ENCODE data around the gene SLC9A3.

The SLC9A3 gene

DNA sequence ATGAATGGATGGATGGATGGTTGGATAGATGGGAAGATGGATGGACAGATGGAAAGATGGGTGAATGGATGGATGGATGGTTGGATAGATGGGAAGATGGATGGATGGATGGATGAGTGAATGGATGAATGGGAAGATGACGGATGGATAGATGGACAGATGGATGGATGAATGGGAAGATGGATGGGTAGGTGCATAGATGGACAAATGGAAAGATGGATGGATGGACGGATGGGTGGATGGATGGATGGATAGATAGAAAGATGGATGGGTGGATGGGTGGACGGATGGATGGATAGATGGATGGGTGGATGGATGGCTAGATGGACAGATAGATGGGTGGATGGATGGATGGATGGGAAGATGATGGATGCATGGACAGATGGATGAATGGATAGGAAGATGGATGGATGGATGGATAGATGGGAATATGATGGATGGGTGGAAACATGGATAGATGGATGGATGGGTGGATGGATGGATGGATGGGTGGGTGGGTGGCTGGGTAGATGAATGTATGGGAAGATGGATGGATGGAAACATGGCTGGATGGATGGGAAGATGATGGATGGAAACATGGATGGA, 97.8 kb downstream of the SLC9A3 start (continued):
- TF ChIP-seq ZFP3 (tag by site-specific recombination; IDR thresholded peaks at IDR 0.05; ENCODE audit: low read depth) (no peak), ZSCAN23 (tag by site-specific recombination; IDR thresholded peaks at IDR 0.05) (no peak), SCRT2 (tag by site-specific recombination; IDR thresholded peaks at IDR 0.05) (no peak), SP2 (tag by site-specific recombination; IDR thresholded peaks at IDR 0.05) (no peak), ZNF654 (tag by site-specific recombination; IDR thresholded peaks at IDR 0.05; ENCODE audit: low read depth) (no peak), ZNF426 (tag by site-specific recombination; IDR thresholded peaks at IDR 0.05) (no peak), ZNF140 (tag by site-specific recombination; IDR thresholded peaks at IDR 0.05) (no peak), ZNF670 (tag by site-specific recombination; IDR thresholded peaks at IDR 0.05; ENCODE audit: low read depth) (0 out of 2 replicates have a peak, but pooled peaks have one; percentile 45), ZNF843 (tag by site-specific recombination; IDR thresholded peaks at IDR 0.05) (no peak), GFI1B (tag by site-specific recombination; IDR thresholded peaks at IDR 0.05) (no peak), ZBTB1 (tag by site-specific recombination; IDR thresholded peaks at IDR 0.05) (no peak), ZNF366 (tag by site-specific recombination; conservative IDR thresholded peaks at IDR 0.05) (peak; percentile 100), ZBTB7A (tag by site-specific recombination; IDR thresholded peaks at IDR 0.05; ENCODE audit: low read depth) (no peak), ZNF596 (tag by site-specific recombination; IDR thresholded peaks at IDR 0.05) (no peak), TCF7L2 (IDR thresholded peaks at IDR 0.05; ENCODE audit: borderline replicate concordance, low read depth, low read length) (no peak), IKZF3 (tag by site-specific recombination; IDR thresholded peaks at IDR 0.05) (no peak)
- TF ChIP-seq, protein P1, sequence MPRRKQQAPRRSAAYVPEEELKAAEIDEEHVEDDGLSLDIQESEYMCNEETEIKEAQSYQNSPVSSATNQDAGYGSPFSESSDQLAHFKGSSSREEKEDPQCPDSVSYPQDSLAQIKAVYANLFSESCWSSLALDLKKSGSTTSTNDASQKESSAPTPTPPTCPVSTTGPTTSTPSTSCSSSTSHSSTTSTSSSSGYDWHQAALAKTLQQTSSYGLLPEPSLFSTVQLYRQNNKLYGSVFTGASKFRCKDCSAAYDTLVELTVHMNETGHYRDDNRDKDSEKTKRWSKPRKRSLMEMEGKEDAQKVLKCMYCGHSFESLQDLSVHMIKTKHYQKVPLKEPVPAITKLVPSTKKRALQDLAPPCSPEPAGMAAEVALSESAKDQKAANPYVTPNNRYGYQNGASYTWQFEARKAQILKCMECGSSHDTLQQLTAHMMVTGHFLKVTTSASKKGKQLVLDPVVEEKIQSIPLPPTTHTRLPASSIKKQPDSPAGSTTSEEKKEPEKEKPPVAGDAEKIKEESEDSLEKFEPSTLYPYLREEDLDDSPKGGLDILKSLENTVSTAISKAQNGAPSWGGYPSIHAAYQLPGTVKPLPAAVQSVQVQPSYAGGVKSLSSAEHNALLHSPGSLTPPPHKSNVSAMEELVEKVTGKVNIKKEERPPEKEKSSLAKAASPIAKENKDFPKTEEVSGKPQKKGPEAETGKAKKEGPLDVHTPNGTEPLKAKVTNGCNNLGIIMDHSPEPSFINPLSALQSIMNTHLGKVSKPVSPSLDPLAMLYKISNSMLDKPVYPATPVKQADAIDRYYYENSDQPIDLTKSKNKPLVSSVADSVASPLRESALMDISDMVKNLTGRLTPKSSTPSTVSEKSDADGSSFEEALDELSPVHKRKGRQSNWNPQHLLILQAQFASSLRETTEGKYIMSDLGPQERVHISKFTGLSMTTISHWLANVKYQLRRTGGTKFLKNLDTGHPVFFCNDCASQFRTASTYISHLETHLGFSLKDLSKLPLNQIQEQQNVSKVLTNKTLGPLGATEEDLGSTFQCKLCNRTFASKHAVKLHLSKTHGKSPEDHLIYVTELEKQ (tag by site-specific recombination; IDR thresholded peaks at IDR 0.05; ENCODE audit: borderline replicate concordance), result no peak
- TF ChIP-seq, protein P2, sequence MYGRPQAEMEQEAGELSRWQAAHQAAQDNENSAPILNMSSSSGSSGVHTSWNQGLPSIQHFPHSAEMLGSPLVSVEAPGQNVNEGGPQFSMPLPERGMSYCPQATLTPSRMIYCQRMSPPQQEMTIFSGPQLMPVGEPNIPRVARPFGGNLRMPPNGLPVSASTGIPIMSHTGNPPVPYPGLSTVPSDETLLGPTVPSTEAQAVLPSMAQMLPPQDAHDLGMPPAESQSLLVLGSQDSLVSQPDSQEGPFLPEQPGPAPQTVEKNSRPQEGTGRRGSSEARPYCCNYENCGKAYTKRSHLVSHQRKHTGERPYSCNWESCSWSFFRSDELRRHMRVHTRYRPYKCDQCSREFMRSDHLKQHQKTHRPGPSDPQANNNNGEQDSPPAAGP (tag by site-specific recombination; IDR thresholded peaks at IDR 0.05), result no peak
- TF ChIP-seq, protein P3, sequence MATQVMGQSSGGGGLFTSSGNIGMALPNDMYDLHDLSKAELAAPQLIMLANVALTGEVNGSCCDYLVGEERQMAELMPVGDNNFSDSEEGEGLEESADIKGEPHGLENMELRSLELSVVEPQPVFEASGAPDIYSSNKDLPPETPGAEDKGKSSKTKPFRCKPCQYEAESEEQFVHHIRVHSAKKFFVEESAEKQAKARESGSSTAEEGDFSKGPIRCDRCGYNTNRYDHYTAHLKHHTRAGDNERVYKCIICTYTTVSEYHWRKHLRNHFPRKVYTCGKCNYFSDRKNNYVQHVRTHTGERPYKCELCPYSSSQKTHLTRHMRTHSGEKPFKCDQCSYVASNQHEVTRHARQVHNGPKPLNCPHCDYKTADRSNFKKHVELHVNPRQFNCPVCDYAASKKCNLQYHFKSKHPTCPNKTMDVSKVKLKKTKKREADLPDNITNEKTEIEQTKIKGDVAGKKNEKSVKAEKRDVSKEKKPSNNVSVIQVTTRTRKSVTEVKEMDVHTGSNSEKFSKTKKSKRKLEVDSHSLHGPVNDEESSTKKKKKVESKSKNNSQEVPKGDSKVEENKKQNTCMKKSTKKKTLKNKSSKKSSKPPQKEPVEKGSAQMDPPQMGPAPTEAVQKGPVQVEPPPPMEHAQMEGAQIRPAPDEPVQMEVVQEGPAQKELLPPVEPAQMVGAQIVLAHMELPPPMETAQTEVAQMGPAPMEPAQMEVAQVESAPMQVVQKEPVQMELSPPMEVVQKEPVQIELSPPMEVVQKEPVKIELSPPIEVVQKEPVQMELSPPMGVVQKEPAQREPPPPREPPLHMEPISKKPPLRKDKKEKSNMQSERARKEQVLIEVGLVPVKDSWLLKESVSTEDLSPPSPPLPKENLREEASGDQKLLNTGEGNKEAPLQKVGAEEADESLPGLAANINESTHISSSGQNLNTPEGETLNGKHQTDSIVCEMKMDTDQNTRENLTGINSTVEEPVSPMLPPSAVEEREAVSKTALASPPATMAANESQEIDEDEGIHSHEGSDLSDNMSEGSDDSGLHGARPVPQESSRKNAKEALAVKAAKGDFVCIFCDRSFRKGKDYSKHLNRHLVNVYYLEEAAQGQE (tag by site-specific recombination; IDR thresholded peaks at IDR 0.05), result no peak
- TF ChIP-seq, protein P4, sequence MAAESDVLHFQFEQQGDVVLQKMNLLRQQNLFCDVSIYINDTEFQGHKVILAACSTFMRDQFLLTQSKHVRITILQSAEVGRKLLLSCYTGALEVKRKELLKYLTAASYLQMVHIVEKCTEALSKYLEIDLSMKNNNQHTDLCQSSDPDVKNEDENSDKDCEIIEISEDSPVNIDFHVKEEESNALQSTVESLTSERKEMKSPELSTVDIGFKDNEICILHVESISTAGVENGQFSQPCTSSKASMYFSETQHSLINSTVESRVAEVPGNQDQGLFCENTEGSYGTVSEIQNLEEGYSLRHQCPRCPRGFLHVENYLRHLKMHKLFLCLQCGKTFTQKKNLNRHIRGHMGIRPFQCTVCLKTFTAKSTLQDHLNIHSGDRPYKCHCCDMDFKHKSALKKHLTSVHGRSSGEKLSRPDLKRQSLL (tag by site-specific recombination; IDR thresholded peaks at IDR 0.05), result no peak
- TF ChIP-seq, protein P5, sequence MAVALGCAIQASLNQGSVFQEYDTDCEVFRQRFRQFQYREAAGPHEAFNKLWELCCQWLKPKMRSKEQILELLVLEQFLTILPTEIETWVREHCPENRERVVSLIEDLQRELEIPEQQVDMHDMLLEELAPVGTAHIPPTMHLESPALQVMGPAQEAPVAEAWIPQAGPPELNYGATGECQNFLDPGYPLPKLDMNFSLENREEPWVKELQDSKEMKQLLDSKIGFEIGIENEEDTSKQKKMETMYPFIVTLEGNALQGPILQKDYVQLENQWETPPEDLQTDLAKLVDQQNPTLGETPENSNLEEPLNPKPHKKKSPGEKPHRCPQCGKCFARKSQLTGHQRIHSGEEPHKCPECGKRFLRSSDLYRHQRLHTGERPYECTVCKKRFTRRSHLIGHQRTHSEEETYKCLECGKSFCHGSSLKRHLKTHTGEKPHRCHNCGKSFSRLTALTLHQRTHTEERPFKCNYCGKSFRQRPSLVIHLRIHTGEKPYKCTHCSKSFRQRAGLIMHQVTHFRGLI (tag by site-specific recombination; IDR thresholded peaks at IDR 0.05), result no peak
